Measurements from ENCODE around the gene MAS1L. TPM values are rescaled to one million over a fixed set of nuclear protein-coding genes. Genes with fewer than 3 reads are reported as not detected.

Gene MAS1L
- total RNA-seq, 6 donors from 2014 or later: 0.54 to 1.8 TPM; not detected in 4

DNA sequence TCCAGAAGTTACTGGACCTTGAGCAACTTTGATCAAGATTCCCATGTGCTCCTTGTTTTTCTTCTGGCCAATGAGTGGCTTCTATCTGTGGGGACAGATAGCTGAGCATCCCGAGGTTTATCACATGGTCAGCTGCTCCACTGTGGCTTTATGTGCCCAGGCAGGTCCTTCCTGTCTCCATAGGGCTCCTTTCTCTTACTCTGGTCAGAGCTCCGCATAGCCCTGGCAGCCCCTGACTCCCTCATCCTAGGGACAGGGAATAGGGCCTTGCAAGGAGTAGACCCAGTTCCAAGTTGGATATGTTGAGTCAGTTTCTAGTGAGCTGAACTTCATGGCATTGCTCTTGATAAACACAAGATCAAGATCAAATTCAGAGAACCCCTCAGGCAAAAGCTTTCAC, 6.4 kb upstream of the MAS1L start:
- WGBS, 2 donors: 71 to 78% methylated on average over 2 of the region's 2 CpGs
- Histone ChIP-seq H3K4me1 (no peaks in the 10 kb centered on the region), H3K27ac (no peak overlapping the region), H3K4me3 (no peak overlapping the region), H3K9me3 (no peaks in the 10 kb centered on the region), H3K27me3 (no peaks in the 10 kb centered on the region), H3K36me3 (no peaks in the 10 kb centered on the region)
- peak in 1 of 2 donors; percentile 51 for ATAC-seq (ENCODE audit: low FRiP score in 2 of 2)
- DNase-seq: no peak
- no peak for TF ChIP-seq POLR2AphosphoS5 (IDR thresholded peaks at IDR 0.05)
- no peak for TF ChIP-seq EP300 (IDR thresholded peaks at IDR 0.05)
- TF ChIP-seq POLR2A (IDR thresholded peaks at IDR 0.05): no peak
- no peak for TF ChIP-seq CTCF (IDR thresholded peaks at IDR 0.05)

- H3K27ac ChIP-seq: no peak overlapping the region
- no peak overlapping the region for H3K4me3 ChIP-seq
- H3K4me1 ChIP-seq: no peaks in the 10 kb centered on the region
- TF ChIP-seq EP300 (IDR thresholded peaks at IDR 0.05) (no peak), CTCF (IDR thresholded peaks at IDR 0.05) (no peak), POLR2A (IDR thresholded peaks at IDR 0.05) (no peak), POLR2AphosphoS5 (IDR thresholded peaks at IDR 0.05) (no peak)
- H3K9me3 ChIP-seq: no peaks in the 10 kb centered on the region
- ATAC-seq (ENCODE audit: low FRiP score in 2 of 2): no peak
- no peaks in the 10 kb centered on the region for H3K36me3 ChIP-seq
- no peak for DNase-seq
- H3K27me3 ChIP-seq: no peaks in the 10 kb centered on the region
- WGBS, 2 donors: 55 to 73% methylated on average over 2 of the region's 2 CpGs
These were observed 5.5 kb upstream of the MAS1L start for GRCh38 chr6:29493261-29493660.

- TF ChIP-seq EP300 (IDR thresholded peaks at IDR 0.05): no peak
- no peak for TF ChIP-seq POLR2AphosphoS5 (IDR thresholded peaks at IDR 0.05)
- no peak for TF ChIP-seq CTCF (IDR thresholded peaks at IDR 0.05)
- no peak for TF ChIP-seq POLR2A (IDR thresholded peaks at IDR 0.05)
- no peak for ATAC-seq (ENCODE audit: low FRiP score in 2 of 2)
- no peaks in the 10 kb centered on the region for H3K9me3 ChIP-seq
These were observed 3.8 kb upstream of the MAS1L start for GRCh38 chr6:29491574-29491973.

DNA sequence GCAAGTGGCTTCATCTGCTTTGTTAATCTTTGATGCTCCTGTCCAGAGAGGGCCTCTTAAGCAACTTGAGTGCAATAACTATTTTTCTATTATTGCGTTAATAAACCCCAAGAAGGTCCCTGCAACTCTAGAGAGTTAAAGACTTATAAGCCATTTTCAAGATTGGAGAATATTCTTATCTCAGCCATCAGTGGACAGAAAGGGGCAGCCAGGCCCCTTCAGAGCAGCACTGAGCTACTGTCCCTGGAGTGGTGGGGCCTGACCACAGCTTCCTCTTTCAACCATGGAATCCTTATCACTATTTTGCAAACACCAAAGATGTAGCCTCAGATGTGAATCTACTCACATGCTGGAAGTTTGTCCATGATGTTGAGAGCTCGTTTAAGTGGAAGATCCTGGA, 2.8 kb upstream of the MAS1L start:
- no peak for DNase-seq
- H3K4me3 ChIP-seq: no peak overlapping the region
- no peak for ATAC-seq (ENCODE audit: low FRiP score in 2 of 2)
- no peaks in the 10 kb centered on the region for H3K36me3 ChIP-seq
- 52 to 83% methylated on average over 2 of the region's 2 CpGs for WGBS, 2 donors
- no peaks in the 10 kb centered on the region for H3K9me3 ChIP-seq
- no peaks in the 10 kb centered on the region for H3K27me3 ChIP-seq
- H3K27ac ChIP-seq: no peak overlapping the region
- no peaks in the 10 kb centered on the region for H3K4me1 ChIP-seq
- TF ChIP-seq EP300 (IDR thresholded peaks at IDR 0.05) (no peak), POLR2A (IDR thresholded peaks at IDR 0.05) (no peak), POLR2AphosphoS5 (IDR thresholded peaks at IDR 0.05) (no peak), CTCF (IDR thresholded peaks at IDR 0.05) (no peak)

More at GRCh38 chr6:29491574-29491973, 3.8 kb upstream of the MAS1L start:
- Histone ChIP-seq H3K27ac (no peak overlapping the region), H3K4me3 (no peak overlapping the region), H3K4me1 (no peaks in the 10 kb centered on the region), H3K36me3 (no peaks in the 10 kb centered on the region), H3K27me3 (no peaks in the 10 kb centered on the region)
- DNase-seq: no peak
- 86 to 91% methylated on average over 4 of the region's 4 CpGs for WGBS, 2 donors

DNA sequence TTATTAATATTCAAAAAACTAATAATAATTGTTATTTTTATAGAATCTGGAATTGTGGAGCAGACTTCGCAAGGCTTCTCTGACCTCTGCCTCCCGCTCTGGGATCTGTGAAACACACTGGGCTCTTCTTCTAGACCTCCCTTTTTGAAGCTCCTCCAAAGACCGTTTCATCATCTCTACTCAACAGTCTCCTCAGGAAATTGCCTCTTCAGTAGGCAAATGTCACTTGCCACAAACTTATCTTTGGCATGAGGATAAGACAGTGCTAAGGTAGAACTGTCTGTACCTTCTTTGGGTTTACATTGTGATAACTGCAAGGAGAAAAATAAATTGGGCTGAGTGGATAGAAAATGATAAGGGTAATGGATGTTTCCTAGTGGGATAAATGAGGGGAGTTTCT, 2.3 kb upstream of the MAS1L start:
- ATAC-seq (ENCODE audit: low FRiP score in 2 of 2): no peak
- Histone ChIP-seq H3K27ac (no peak overlapping the region), H3K9me3 (no peaks in the 10 kb centered on the region), H3K4me3 (no peak overlapping the region), H3K36me3 (no peaks in the 10 kb centered on the region), H3K27me3 (no peaks in the 10 kb centered on the region), H3K4me1 (no peaks in the 10 kb centered on the region)
- no peak for DNase-seq
- TF ChIP-seq POLR2A (IDR thresholded peaks at IDR 0.05) (no peak), CTCF (IDR thresholded peaks at IDR 0.05) (no peak), POLR2AphosphoS5 (IDR thresholded peaks at IDR 0.05) (no peak), EP300 (IDR thresholded peaks at IDR 0.05) (no peak)
- WGBS, 2 donors: 69 to 76% methylated on average over 3 of the region's 3 CpGs

Data from upper lobe of left lung (tissue), 6 donors.